T-helper 22 cell (primary cell): ENCODE results near the gene SUGP2.

Experiments
- DNase-seq: peaks from one replicate; pipeline ENCODE4 v3.0.0-alpha.2; 2020; ENCODE audit warnings: low read depth

SUGP2 gene

GRCh38 chr19:18951721-18952281 lies 81.5 kb downstream of the SUGP2 start:
- DNase-seq: no peak

GRCh38 chr19:18949858-18950257 lies 83.5 kb downstream of the SUGP2 start:
- no peak for DNase-seq

GRCh38 chr19:18948976-18949356 lies 84.4 kb downstream of the SUGP2 start:
- no peak for DNase-seq

GRCh38 chr19:18948075-18948975 lies 85.0 kb downstream of the SUGP2 start:
- no peak for DNase-seq

GRCh38 chr19:18946918-18947317 lies 86.4 kb downstream of the SUGP2 start:
- DNase-seq: no peak

- no peak for DNase-seq
These were observed 87.0 kb downstream of the SUGP2 start for GRCh38 chr19:18946335-18946734.

- no peak for DNase-seq
These were observed 88.0 kb downstream of the SUGP2 start for GRCh38 chr19:18945297-18945696.

GRCh38 chr19:18943465-18943864 lies 89.9 kb downstream of the SUGP2 start:
- no peak for DNase-seq

- no peak for DNase-seq
These were observed 90.6 kb downstream of the SUGP2 start for GRCh38 chr19:18942692-18943091.

- no peak for DNase-seq
These were observed 91.5 kb downstream of the SUGP2 start for GRCh38 chr19:18941628-18942354.
